Upper lobe of left lung (tissue), 4 donors: ENCODE measurements around the gene PTPRS.

Source experiments
- EP300 ChIP-seq, 4 donors: sonication (generic); formaldehyde crosslinking; IDR thresholded peaks; one replicate each; pipeline ENCODE4 v1.5.1; 2017; ENCODE audit warnings: antibody characterized with exemption in 4 of 4, control low read depth in 2 of 4
- POLR2A ChIP-seq, 4 donors: fragments of 450-650 bp; IDR thresholded peaks; one replicate each; pipeline ENCODE4 v1.5.1; 2016 to 2017; ENCODE audit warnings: antibody characterized with exemption in 4 of 4, mild to moderate bottlenecking in 2 of 4
- POLR2AphosphoS5 ChIP-seq, 2 donors: sonication (generic); formaldehyde crosslinking; IDR thresholded peaks; one replicate each; pipeline ENCODE4 v1.5.1; 2017; ENCODE audit warnings: antibody characterized with exemption in 2 of 2
- TF ChIP-seq, protein P1 (sequence below), 6 experiments: fragments of 450-650 bp in 4 of 6; fragments of 200-600 bp in 2 of 6; sonication (generic) in 2 of 6; IDR thresholded peaks; one replicate each; pipeline ENCODE4 v1.5.1; 2016 to 2019; ENCODE audit warnings: antibody characterized with exemption in 6 of 6

- TF ChIP-seq EP300 (IDR thresholded peaks at IDR 0.05) = no peak
- TF ChIP-seq, protein P1, sequence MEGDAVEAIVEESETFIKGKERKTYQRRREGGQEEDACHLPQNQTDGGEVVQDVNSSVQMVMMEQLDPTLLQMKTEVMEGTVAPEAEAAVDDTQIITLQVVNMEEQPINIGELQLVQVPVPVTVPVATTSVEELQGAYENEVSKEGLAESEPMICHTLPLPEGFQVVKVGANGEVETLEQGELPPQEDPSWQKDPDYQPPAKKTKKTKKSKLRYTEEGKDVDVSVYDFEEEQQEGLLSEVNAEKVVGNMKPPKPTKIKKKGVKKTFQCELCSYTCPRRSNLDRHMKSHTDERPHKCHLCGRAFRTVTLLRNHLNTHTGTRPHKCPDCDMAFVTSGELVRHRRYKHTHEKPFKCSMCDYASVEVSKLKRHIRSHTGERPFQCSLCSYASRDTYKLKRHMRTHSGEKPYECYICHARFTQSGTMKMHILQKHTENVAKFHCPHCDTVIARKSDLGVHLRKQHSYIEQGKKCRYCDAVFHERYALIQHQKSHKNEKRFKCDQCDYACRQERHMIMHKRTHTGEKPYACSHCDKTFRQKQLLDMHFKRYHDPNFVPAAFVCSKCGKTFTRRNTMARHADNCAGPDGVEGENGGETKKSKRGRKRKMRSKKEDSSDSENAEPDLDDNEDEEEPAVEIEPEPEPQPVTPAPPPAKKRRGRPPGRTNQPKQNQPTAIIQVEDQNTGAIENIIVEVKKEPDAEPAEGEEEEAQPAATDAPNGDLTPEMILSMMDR (IDR thresholded peaks at IDR 0.05) = no peak
- no peak for TF ChIP-seq POLR2AphosphoS5 (IDR thresholded peaks at IDR 0.05)
- TF ChIP-seq POLR2A (IDR thresholded peaks at IDR 0.05) = no peak
Observed at GRCh38 chr19:5294403-5295160, 46.0 kb downstream of the PTPRS start.
